Smooth muscle cell (in vitro differentiated cells): ENCODE data around the gene MDFI. TPM values are rescaled to one million over a fixed set of nuclear protein-coding genes. Genes with fewer than 3 reads are reported as not detected.

Experiments used
- DNase-seq: peaks from one replicate; lab custom pipeline; 2025; ENCODE audit not compliant: unreplicated experiment; lab: John Stamatoyannopoulos, UW
- H2AFZ ChIP-seq: fragments of 200-600 bp; sonication (generic); 2 replicates; pipeline ENCODE4 v1.6.0; 2016; ENCODE audit warnings: antibody characterized with exemption, low read depth, mild to moderate bottlenecking
- H3F3A ChIP-seq: fragments of 200-600 bp; sonication (generic); 2 replicates; pipeline ENCODE4 v1.6.0; 2017; ENCODE audit warnings: antibody characterized with exemption, low read depth
- H3K27ac ChIP-seq: fragments of 200-600 bp; sonication (generic); 2 replicates; pipeline ENCODE4 v1.5.1; 2016; ENCODE audit warnings: low read depth, mild to moderate bottlenecking
- H3K27me3 ChIP-seq: fragments of 200-600 bp; sonication (generic); 2 replicates; pipeline ENCODE4 v1.6.1; 2016; ENCODE audit warnings: low read depth, mild to moderate bottlenecking
- H3K36me3 ChIP-seq: fragments of 200-600 bp; sonication (generic); 2 replicates; pipeline ENCODE4 v1.5.1; 2016; ENCODE audit warnings: low read depth
- H3K4me1 ChIP-seq: fragments of 200-600 bp; sonication (generic); 2 replicates; pipeline ENCODE4 v1.5.1; 2016; ENCODE audit warnings: low read depth
- H3K4me2 ChIP-seq: fragments of 200-600 bp; sonication (generic); 2 replicates; pipeline ENCODE4 v1.6.0; 2016; ENCODE audit warnings: mild to moderate bottlenecking
- H3K4me3 ChIP-seq: fragments of 200-600 bp; sonication (generic); 2 replicates; pipeline ENCODE4 v1.5.1; 2016; ENCODE audit warnings: mild to moderate bottlenecking
- H3K79me2 ChIP-seq: fragments of 200-600 bp; sonication (generic); 2 replicates; pipeline ENCODE4 v1.6.0; 2016; ENCODE audit warnings: low read depth, mild to moderate bottlenecking
- H3K9ac ChIP-seq: fragments of 200-600 bp; sonication (generic); 2 replicates; pipeline ENCODE4 v1.6.0; 2016; ENCODE audit warnings: low read depth
- H3K9me3 ChIP-seq: fragments of 200-600 bp; sonication (generic); replicated peaks from 2 replicates; pipeline ENCODE4 v1.5.1; 2016; ENCODE audit warnings: low read depth
- H4K20me1 ChIP-seq: fragments of 200-600 bp; sonication (generic); 2 replicates; pipeline ENCODE4 v1.6.0; 2016; ENCODE audit warnings: low read depth
- CTCF ChIP-seq: fragments of 200-600 bp; sonication (generic); IDR thresholded peaks from 2 replicates; pipeline ENCODE4 v1.5.1; 2017; ENCODE audit warnings: borderline replicate concordance, mild to moderate bottlenecking, antibody characterized with exemption; ENCODE audit not compliant: insufficient read depth, poor library complexity, severe bottlenecking
- WGBS: methylation state at CpG from one replicate; pipeline ENCODE4 v1.1.7; 2016; ENCODE audit warnings: low lambda C conversion rate; 5-methylcytosine and 5-hydroxymethylcytosine counted together
- polyA plus RNA-seq: library from polyadenylated mRNA; unstranded; fragments of >200 nt; fragmentation: Nextera tagmentation; extraction: Ambion mirVana; gene quantifications from 2 replicates; pipeline ENCODE4 v1.2.1, GENCODE V29; 2016
- total RNA-seq: library from RNA; depleted of rRNA; stranded (reverse); fragments of >200 nt; gene quantifications from 2 replicates; pipeline ENCODE4 v1.2.3, GENCODE V29; 2014

Gene MDFI
- total and polyA plus RNA-seq, 2 experiments from 2014 or later: 102 to 168 TPM

- no peak overlapping the region for H3K9ac ChIP-seq
- H3K79me2 ChIP-seq: no peaks in the 10 kb centered on the region
- no peaks in the 10 kb centered on the region for H3K27me3 ChIP-seq
- WGBS: 94% methylated on average over 9 of the region's 9 CpGs
- no peak for DNase-seq
- H3K4me3 ChIP-seq: no peak overlapping the region
- no peak overlapping the region for H3K4me2 ChIP-seq
- no peak overlapping the region for H2AFZ ChIP-seq
- TF ChIP-seq CTCF: no peak
- no peaks in the 10 kb centered on the region for H4K20me1 ChIP-seq
- H3K9me3 ChIP-seq: no peaks in the 10 kb centered on the region
- no peaks in the 10 kb centered on the region for H3K36me3 ChIP-seq
- H3K4me1 ChIP-seq: peaks cover 8% of the 10 kb centered on the region
- no peaks in the 10 kb centered on the region for H3F3A ChIP-seq
- no peak overlapping the region for H3K27ac ChIP-seq
These were observed 41.4 kb downstream of the MDFI start for GRCh38 chr6:41679696-41680095.

- Histone ChIP-seq H4K20me1 (no peaks in the 10 kb centered on the region), H2AFZ (no peak overlapping the region), H3K27me3 (no peaks in the 10 kb centered on the region), H3K4me2 (no peak overlapping the region), H3F3A (no peaks in the 10 kb centered on the region), H3K9me3 (no peaks in the 10 kb centered on the region), H3K4me1 (peaks cover 8% of the 10 kb centered on the region), H3K36me3 (no peaks in the 10 kb centered on the region), H3K4me3 (no peak overlapping the region), H3K27ac (no peak overlapping the region), H3K79me2 (no peaks in the 10 kb centered on the region), H3K9ac (no peak overlapping the region)
- DNase-seq: no peak
- WGBS: 78% methylated on average over 11 of the region's 11 CpGs
- TF ChIP-seq CTCF: no peak
These were observed 42.1 kb downstream of the MDFI start for GRCh38 chr6:41680182-41680965.

DNA sequence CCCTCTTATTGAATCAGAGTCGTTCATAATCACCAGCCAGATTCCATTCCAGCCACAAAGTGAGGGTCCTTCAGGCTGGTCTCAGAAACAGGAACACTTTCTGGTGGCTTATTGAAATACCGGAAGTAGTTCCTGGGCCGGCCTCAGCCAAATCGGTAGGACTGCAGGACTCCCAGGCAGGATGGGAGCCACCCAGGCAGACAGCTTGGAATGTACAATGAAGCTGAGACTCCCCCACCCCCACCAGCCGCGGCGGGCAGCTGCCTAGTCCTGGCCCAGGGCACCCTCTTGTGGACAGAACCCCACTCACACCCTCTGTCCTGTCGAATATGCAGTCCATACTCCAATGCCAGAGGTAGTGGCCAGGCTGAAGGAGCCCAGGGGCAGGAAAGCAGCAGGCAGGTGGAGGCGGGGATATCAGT, 43.8 kb downstream of the MDFI start:
- no peaks in the 10 kb centered on the region for H3K36me3 ChIP-seq
- H3K27me3 ChIP-seq: no peaks in the 10 kb centered on the region
- H3K4me1 ChIP-seq: peaks cover 8% of the 10 kb centered on the region
- H3K79me2 ChIP-seq: no peaks in the 10 kb centered on the region
- H4K20me1 ChIP-seq: no peaks in the 10 kb centered on the region
- TF ChIP-seq CTCF: peak; percentile 87
- H3K9me3 ChIP-seq: no peaks in the 10 kb centered on the region
- peak; percentile 70 for DNase-seq
- no peak overlapping the region for H3K9ac ChIP-seq
- no peak overlapping the region for H3K27ac ChIP-seq
- H3K4me2 ChIP-seq: peak overlapping the region; percentile 36
- H2AFZ ChIP-seq: no peak overlapping the region
- 5% methylated on average over 9 of the region's 9 CpGs for WGBS
- no peak overlapping the region for H3K4me3 ChIP-seq
- no peaks in the 10 kb centered on the region for H3F3A ChIP-seq
